Effector memory CD4-positive, alpha-beta T cell (primary cell): ENCODE measurements around the gene KRTAP23-1.

Experiments
- DNase-seq, 3 donors: peaks; one replicate each; pipeline ENCODE4 v3.0.0-alpha.2; 2020
- H3K27ac ChIP-seq: 2 replicates; pipeline ENCODE4 v1.7.0; 2013; ENCODE audit warnings: mild to moderate bottlenecking, low read length, moderate library complexity; ENCODE audit not compliant: insufficient read depth, poor library complexity, severe bottlenecking
- H3K27me3 ChIP-seq: replicated peaks from 2 replicates; pipeline ENCODE4 v1.7.0; 2013; ENCODE audit warnings: mild to moderate bottlenecking, low read length; ENCODE audit not compliant: insufficient read depth, control insufficient read depth, poor library complexity, severe bottlenecking
- H3K36me3 ChIP-seq: 2 replicates; pipeline ENCODE4 v1.7.0; 2013; ENCODE audit warnings: mild to moderate bottlenecking, low read length, moderate library complexity; ENCODE audit not compliant: control insufficient read depth, insufficient read depth
- H3K4me1 ChIP-seq: 2 replicates; pipeline ENCODE4 v1.7.0; 2013; ENCODE audit warnings: low read length, mild to moderate bottlenecking; ENCODE audit not compliant: control insufficient read depth, insufficient read depth, poor library complexity, severe bottlenecking
- H3K4me3 ChIP-seq: 2 replicates; pipeline ENCODE4 v1.7.0; 2013; ENCODE audit warnings: low read length, low read depth, mild to moderate bottlenecking; ENCODE audit not compliant: insufficient read depth, poor library complexity, severe bottlenecking
- H3K9me3 ChIP-seq: 2 replicates; pipeline ENCODE4 v1.7.0; 2013; ENCODE audit warnings: mild to moderate bottlenecking, low read length, moderate library complexity; ENCODE audit not compliant: control insufficient read depth

The KRTAP23-1 gene

GRCh38 chr21:30340714-30341573 is 7.5 kb downstream of the KRTAP23-1 start:
- no peak for DNase-seq
- no peak overlapping the region for H3K27ac ChIP-seq
- no peak overlapping the region for H3K4me3 ChIP-seq

DNA sequence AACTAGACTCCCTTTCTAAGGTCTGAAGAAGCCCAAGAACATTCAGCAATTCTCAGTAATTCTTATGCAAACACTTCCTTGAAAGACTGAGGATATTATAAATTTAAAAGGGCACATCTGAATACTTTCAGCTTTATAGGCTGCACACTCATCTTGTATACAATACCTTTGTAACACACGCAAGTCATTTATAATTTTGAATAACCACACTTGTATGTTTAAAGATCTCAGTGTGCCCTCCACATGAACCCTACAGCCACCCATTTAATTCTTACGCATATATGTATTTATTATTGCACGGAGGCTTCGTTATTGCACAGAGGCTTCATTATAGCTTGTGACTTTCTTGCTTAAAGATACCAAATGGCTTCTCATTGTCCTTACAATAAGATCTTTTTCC is 9.7 kb downstream of the KRTAP23-1 start:
- no peak overlapping the region for H3K27ac ChIP-seq
- H3K4me1 ChIP-seq, result no peaks in the 10 kb centered on the region
- H3K9me3 ChIP-seq, result no peaks in the 10 kb centered on the region
- no peak overlapping the region for H3K4me3 ChIP-seq
- no peaks in the 10 kb centered on the region for H3K36me3 ChIP-seq
- no peak for DNase-seq
- no peaks in the 10 kb centered on the region for H3K27me3 ChIP-seq

More at GRCh38 chr21:30340714-30341573, 7.5 kb downstream of the KRTAP23-1 start:
- H3K36me3 ChIP-seq, result no peaks in the 10 kb centered on the region
- H3K9me3 ChIP-seq, result no peaks in the 10 kb centered on the region
- H3K27me3 ChIP-seq, result no peaks in the 10 kb centered on the region
- no peaks in the 10 kb centered on the region for H3K4me1 ChIP-seq

DNA sequence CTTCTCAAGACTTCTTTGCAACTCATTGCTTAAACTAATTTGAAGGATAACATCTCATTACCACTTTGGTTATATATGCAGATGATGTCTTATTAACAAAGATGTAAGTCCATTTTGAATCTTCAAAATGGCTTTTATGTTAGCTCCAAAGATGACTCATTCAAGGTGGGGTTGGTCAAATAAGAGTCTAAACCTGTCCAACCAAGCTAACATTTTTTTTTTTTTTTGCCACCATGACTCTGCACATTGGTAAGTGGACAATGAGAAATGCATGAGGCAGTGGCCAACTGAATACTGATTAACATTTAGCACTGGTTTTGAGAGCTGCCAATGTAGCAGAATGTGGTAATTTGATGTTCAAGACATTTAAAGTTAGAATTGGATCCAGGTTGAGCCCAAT is 10.6 kb downstream of the KRTAP23-1 start:
- H3K36me3 ChIP-seq, result no peaks in the 10 kb centered on the region
- no peaks in the 10 kb centered on the region for H3K4me1 ChIP-seq
- no peaks in the 10 kb centered on the region for H3K27me3 ChIP-seq
- no peak for DNase-seq
- H3K4me3 ChIP-seq, result no peak overlapping the region
- no peak overlapping the region for H3K27ac ChIP-seq
- no peaks in the 10 kb centered on the region for H3K9me3 ChIP-seq

DNA sequence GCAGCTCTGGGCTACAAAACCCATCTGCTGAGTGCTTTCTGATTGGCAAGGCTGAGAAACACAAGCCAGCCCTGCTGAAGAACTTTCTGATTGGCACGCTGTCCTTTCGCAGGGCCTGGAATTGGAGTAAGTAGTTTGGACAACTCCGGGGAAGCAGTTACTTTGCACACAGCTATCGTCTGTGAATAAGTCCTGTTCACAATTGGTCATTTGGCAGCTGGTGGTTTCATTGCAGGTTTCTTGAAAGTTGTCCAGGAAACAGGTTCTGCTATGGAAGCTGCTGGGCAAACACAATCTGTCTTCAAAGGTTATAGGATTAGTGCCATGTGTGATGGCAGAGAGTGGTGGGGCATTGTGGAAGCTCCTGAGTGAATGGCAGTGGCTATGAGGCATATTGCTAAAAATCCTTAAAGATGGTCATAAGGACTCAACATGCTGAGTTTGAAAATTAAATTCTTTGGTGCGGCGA is 11.1 kb downstream of the KRTAP23-1 start, which contains the start of gene KRTAP27-1:
Gene KRTAP27-1 (minus strand): TSS at position 419 of the 469 bp plus-strand sequence. CDS start 26 bp downstream, at position 393.
- no peaks in the 10 kb centered on the region for H3K36me3 ChIP-seq
- H3K4me1 ChIP-seq, result no peaks in the 10 kb centered on the region
- no peak within 1 kb of the TSS for H3K4me3 ChIP-seq
- H3K27ac ChIP-seq, result no peak within 1 kb of the TSS
- no peak for DNase-seq
- no peaks in the 10 kb centered on the region for H3K27me3 ChIP-seq
- no peaks in the 10 kb centered on the region for H3K9me3 ChIP-seq

DNA sequence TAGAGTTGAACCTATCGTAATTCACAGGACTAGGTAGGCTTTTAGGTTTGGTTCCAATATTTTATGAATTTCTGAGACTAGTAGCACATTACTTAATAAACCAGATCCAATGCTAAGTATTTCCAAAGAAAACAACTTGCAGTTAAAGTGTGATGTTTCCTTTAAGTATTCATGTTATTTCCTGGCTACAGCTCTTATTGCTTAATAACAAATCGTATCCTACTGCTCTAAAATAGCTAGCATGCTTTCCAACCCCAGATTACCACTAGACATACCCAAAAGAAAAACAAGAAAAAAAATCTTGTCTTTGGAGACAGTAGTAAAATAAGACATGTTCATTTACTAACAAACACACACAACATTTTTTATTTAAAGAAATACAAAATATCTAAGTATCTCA is 11.8 kb downstream of the KRTAP23-1 start:
- H3K9me3 ChIP-seq, result no peaks in the 10 kb centered on the region
- H3K27ac ChIP-seq, result no peak overlapping the region
- no peak overlapping the region for H3K4me3 ChIP-seq
- H3K27me3 ChIP-seq, result no peaks in the 10 kb centered on the region
- no peak for DNase-seq
- no peaks in the 10 kb centered on the region for H3K4me1 ChIP-seq
- H3K36me3 ChIP-seq, result no peaks in the 10 kb centered on the region

- H3K27ac ChIP-seq, result no peak overlapping the region
- no peaks in the 10 kb centered on the region for H3K9me3 ChIP-seq
- no peaks in the 10 kb centered on the region for H3K4me1 ChIP-seq
- H3K27me3 ChIP-seq, result no peaks in the 10 kb centered on the region
- no peak overlapping the region for H3K4me3 ChIP-seq
- no peak for DNase-seq
- no peaks in the 10 kb centered on the region for H3K36me3 ChIP-seq
Observed at GRCh38 chr21:30333736-30334135, 14.7 kb downstream of the KRTAP23-1 start.

- no peaks in the 10 kb centered on the region for H3K36me3 ChIP-seq
- no peak for DNase-seq
- no peak overlapping the region for H3K27ac ChIP-seq
- no peak overlapping the region for H3K4me3 ChIP-seq
- no peaks in the 10 kb centered on the region for H3K4me1 ChIP-seq
- H3K9me3 ChIP-seq, result no peaks in the 10 kb centered on the region
- no peaks in the 10 kb centered on the region for H3K27me3 ChIP-seq
Observed at GRCh38 chr21:30332681-30333080, 15.7 kb downstream of the KRTAP23-1 start.

DNA sequence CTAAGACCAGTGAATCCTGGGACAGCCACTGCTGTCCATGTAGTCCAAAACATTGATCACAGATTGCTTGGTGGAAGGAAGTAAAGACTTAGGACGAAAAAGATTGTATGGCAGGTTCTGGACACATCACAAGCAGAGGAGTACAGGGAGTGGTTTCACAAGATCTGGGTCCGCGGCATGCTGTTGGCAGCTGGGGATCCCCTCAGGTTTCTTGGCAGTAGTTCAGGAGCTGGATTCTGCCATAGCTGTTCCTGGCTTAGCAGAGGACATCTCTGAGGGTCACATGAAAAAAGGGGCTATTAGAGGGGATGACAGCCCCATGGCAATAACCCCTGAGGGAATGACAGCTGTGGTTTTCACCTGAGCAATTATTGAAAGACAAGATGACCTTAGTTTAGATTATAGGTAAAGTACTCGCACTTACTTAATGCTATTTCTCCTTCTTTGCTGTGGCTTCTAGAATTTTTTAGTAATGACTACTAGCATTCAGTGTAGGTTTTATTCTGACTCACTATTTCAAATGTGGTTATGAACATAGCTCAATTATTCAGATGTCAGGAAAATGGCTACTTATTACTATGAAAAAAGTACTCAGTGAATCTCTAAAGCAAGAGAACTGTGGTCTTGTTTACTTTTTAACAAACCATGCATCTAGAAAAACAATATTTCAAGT is 19.1 kb downstream of the KRTAP23-1 start:
- no peaks in the 10 kb centered on the region for H3K27me3 ChIP-seq
- no peak overlapping the region for H3K27ac ChIP-seq
- no peak overlapping the region for H3K4me3 ChIP-seq
- H3K36me3 ChIP-seq, result no peaks in the 10 kb centered on the region
- no peaks in the 10 kb centered on the region for H3K4me1 ChIP-seq
- no peak for DNase-seq
- no peaks in the 10 kb centered on the region for H3K9me3 ChIP-seq

- no peaks in the 10 kb centered on the region for H3K27me3 ChIP-seq
- no peaks in the 10 kb centered on the region for H3K4me1 ChIP-seq
- H3K27ac ChIP-seq, result no peak overlapping the region
- no peaks in the 10 kb centered on the region for H3K36me3 ChIP-seq
- no peak overlapping the region for H3K4me3 ChIP-seq
- H3K9me3 ChIP-seq, result no peaks in the 10 kb centered on the region
- no peak for DNase-seq
Observed at GRCh38 chr21:30326390-30326789, 22.0 kb downstream of the KRTAP23-1 start.

DNA sequence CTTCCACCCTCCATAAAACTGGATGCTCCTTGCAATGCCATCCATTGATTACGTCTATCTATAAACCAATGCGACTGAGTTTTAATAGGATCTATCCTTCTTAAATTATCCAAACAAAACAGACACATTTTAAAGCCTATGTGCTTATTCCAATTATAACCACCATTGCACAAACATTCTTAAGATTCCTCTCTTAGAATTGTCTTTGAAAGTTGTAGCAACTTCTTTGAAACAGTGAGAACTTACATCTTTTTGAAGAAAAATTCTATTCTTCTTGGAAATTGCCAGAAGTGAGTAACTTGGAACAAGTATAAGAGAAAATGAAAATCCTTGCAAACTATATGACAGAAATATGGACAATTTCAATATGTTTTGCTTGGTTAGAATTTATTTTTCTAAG is 28.2 kb downstream of the KRTAP23-1 start, which contains the start of gene KRTAP26-1:
Gene KRTAP26-1 (minus strand): TSS at position 101 of the 400 bp plus-strand sequence. CDS start 280 bp downstream, outside the sequence.
- Histone ChIP-seq H3K27ac (no peak within 1 kb of the TSS), H3K36me3 (no peaks in the 10 kb centered on the region), H3K9me3 (no peaks in the 10 kb centered on the region), H3K4me1 (no peaks in the 10 kb centered on the region), H3K4me3 (no peak within 1 kb of the TSS), H3K27me3 (no peaks in the 10 kb centered on the region)
- DNase-seq, result no peak
